ENCODE measurements around the gene XRCC2.

Gene XRCC2

DNA sequence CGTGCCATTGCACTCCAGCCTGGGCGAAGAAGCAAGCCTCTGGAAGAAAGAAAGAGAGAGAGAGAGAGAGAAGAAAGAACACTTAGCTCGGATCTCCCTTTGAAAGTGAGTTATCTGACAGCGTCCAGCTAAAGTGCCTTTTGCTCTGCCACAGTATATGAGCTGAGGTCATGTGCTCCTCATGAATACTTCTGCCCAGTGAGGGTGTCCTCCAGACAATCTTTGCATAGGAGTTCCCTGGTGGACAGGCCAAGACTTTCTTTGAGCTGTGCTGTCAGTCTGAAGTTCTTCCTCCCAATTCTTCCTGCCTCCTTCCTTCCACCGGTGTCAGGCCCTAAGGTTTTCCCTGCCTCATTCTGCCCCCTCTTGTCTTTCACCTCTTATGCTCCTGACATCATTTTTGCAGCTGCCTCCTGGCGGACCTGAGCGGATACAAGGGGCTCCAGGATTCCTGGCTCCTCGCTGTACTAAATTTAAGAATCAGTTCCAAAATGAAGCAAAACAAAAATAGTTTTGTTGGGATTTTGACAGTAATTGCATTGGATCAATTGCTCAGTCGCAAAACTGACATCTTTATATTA lies 31.9 kb downstream of the XRCC2 start:
- no peaks in the 10 kb centered on the region for H3K27me3 ChIP-seq (replicated peaks)
- no peak overlapping the region for H3K4me3 ChIP-seq (ENCODE audit: low read depth, low read length)
- TF ChIP-seq, protein P1, sequence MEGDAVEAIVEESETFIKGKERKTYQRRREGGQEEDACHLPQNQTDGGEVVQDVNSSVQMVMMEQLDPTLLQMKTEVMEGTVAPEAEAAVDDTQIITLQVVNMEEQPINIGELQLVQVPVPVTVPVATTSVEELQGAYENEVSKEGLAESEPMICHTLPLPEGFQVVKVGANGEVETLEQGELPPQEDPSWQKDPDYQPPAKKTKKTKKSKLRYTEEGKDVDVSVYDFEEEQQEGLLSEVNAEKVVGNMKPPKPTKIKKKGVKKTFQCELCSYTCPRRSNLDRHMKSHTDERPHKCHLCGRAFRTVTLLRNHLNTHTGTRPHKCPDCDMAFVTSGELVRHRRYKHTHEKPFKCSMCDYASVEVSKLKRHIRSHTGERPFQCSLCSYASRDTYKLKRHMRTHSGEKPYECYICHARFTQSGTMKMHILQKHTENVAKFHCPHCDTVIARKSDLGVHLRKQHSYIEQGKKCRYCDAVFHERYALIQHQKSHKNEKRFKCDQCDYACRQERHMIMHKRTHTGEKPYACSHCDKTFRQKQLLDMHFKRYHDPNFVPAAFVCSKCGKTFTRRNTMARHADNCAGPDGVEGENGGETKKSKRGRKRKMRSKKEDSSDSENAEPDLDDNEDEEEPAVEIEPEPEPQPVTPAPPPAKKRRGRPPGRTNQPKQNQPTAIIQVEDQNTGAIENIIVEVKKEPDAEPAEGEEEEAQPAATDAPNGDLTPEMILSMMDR (IDR thresholded peaks at IDR 0.05; ENCODE audit: low read depth, low read length, missing control alignments), result no peak
- no peaks in the 10 kb centered on the region for H3K36me3 ChIP-seq (replicated peaks)
- in situ Hi-C loops (cut with HindIII; ENCODE audit: low pct_ligation_motif_present, low sequenced_read_pairs), result no loop called here
- DNase-seq, result no peak
- H3K27ac ChIP-seq, result no peak overlapping the region

DNA sequence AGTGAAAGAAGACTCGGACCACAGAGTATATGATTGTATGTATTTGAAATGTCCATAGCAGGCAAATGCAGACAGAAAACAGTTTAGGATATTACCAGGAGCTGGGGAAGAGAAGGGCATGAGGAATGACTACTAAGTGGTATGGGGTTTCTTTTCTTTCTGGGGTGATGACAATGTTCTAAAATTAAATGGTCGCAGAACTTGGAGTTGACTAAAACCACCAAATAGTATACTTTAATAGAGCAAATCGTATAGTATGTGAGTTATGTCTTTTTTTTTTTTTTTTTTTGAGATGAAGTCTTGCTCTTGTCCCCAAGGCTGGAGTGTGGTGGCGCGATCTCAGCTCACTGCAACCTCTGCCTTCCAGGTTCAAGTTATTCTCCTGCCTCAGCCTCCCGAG lies 34.6 kb downstream of the XRCC2 start:
- H3K27me3 ChIP-seq (replicated peaks), result no peaks in the 10 kb centered on the region
- TF ChIP-seq, protein P1 (IDR thresholded peaks at IDR 0.05; ENCODE audit: low read depth, low read length, missing control alignments), result no peak
- in situ Hi-C loops (cut with HindIII; ENCODE audit: low pct_ligation_motif_present, low sequenced_read_pairs), result no loop called here
- H3K4me3 ChIP-seq (ENCODE audit: low read depth, low read length), result no peak overlapping the region
- DNase-seq, result no peak
- H3K36me3 ChIP-seq (replicated peaks), result no peaks in the 10 kb centered on the region
- H3K27ac ChIP-seq, result no peak overlapping the region

DNA sequence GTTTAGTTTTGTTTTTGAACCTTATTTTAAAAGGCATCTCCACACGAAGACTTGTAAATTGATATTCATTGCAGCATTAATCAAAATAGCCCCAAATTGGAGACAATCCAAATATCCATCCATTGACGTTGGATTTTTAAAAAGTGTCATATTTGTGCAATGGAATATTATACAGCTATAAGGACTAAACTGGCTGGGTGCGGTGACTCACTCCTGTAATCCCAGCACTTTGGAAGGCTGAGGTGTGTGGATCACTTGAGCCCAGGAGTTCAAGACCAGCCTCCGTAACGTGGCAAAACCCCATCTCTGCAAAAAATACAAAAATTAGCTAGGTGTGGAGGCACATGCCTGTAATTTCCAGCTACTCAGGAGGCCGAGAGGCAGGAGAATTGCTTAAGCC lies 35.1 kb downstream of the XRCC2 start:
- TF ChIP-seq, protein P1 (IDR thresholded peaks at IDR 0.05; ENCODE audit: low read depth, low read length, missing control alignments), result no peak
- in situ Hi-C loops (cut with HindIII; ENCODE audit: low pct_ligation_motif_present, low sequenced_read_pairs), result no loop called here
- no peaks in the 10 kb centered on the region for H3K36me3 ChIP-seq (replicated peaks)
- no peak overlapping the region for H3K4me3 ChIP-seq (ENCODE audit: low read depth, low read length)
- DNase-seq, result no peak
- H3K27ac ChIP-seq, result no peak overlapping the region
- no peaks in the 10 kb centered on the region for H3K27me3 ChIP-seq (replicated peaks)

DNA sequence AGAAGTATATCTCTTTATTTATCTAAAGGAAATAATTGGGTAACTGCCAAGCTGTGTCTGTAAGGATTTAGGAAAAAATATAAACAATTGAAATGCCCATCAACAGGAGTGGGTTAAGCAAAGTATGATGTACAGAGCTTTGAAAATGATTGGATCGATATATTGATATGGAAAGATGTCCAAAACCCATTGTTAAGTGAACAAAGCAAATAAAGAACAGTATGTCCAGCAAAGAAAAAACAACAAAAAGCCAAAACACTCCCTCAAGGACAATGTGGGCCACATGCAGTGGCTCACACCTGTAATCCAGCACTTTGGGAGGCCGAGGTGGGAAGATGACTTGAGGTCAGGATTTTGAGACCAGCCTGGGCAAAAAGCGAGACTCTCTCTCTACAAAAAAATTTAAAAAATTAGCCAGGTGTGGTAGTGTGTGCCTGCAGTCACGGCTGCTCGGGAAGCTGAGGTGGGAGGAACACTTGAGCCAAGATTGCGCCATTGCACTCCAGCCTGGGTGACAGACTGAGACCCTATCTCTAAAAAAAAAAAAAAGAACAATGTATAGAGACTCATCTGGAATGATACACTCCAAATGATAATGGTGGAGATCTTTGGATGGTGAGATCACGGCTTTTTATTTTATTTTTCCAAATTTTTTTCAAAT lies 37.9 kb downstream of the XRCC2 start:
- no peaks in the 10 kb centered on the region for H3K27me3 ChIP-seq (replicated peaks)
- no peaks in the 10 kb centered on the region for H3K36me3 ChIP-seq (replicated peaks)
- H3K27ac ChIP-seq, result no peak overlapping the region
- no peak for DNase-seq
- H3K4me3 ChIP-seq (ENCODE audit: low read depth, low read length), result no peak overlapping the region
- in situ Hi-C loops (cut with HindIII; ENCODE audit: low pct_ligation_motif_present, low sequenced_read_pairs), result no loop called here
- TF ChIP-seq, protein P1 (IDR thresholded peaks at IDR 0.05; ENCODE audit: low read depth, low read length, missing control alignments), result no peak

DNA sequence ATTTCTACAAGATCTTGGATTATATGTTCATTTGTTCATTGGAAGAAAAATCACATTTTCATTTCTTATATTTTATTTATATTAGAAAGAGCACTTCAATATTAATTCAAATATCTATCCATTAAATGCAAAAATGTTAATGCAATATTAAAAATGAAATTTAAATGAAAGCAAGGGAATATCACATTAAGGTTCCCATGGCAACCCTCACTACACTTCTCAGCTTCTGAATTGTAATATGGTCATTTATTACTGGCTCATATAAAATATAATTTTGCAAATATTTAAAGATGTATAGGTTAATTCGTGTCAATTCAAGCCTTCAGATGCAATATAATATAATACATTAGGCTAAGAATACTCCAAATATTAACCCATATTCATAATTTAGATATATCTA lies 38.8 kb downstream of the XRCC2 start:
- Histone ChIP-seq H3K27me3 (replicated peaks) (no peaks in the 10 kb centered on the region), H3K36me3 (replicated peaks) (no peaks in the 10 kb centered on the region), H3K27ac (no peak overlapping the region), H3K4me3 (ENCODE audit: low read depth, low read length) (no peak overlapping the region)
- TF ChIP-seq, protein P1 (IDR thresholded peaks at IDR 0.05; ENCODE audit: low read depth, low read length, missing control alignments), result no peak
- no peak for DNase-seq
- in situ Hi-C loops (cut with HindIII; ENCODE audit: low pct_ligation_motif_present, low sequenced_read_pairs), result no loop called here

DNA sequence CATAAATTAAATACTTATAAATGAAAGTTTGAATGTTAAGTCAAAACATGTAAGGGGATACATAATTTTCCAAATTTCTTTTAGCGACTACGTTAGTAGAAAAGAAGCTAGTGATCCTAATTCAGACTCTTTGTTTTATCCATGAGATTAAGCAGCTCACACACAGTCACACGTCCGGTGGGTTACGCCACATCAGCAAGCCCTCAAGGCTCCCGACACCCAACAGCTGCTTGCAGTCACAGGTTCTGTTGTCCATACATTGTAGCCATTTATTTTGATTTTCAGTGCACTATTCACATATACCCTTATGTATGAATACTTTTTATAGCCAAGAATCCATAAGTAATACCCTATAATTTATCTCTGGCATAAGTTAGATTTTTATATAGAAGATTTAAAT lies 39.5 kb downstream of the XRCC2 start:
- Histone ChIP-seq H3K4me3 (ENCODE audit: low read depth, low read length) (no peak overlapping the region), H3K27ac (no peak overlapping the region), H3K36me3 (replicated peaks) (no peaks in the 10 kb centered on the region), H3K27me3 (replicated peaks) (no peaks in the 10 kb centered on the region)
- in situ Hi-C loops (cut with HindIII; ENCODE audit: low pct_ligation_motif_present, low sequenced_read_pairs), result no loop called here
- TF ChIP-seq, protein P1 (IDR thresholded peaks at IDR 0.05; ENCODE audit: low read depth, low read length, missing control alignments), result no peak
- DNase-seq, result no peak

All from brain microvascular endothelial cell (primary cell).